Measurements from ENCODE around the gene PCCA.
"Not testable (repeated sequence)": the region's sequence is repeated elsewhere in the genome, so short reads cannot be mapped to it uniquely, and the experiment has no call there.

Gene PCCA

GRCh38 chr13:100552755-100553154, 463.9 kb downstream of the PCCA start:
- DNase-seq, result no peak

DNA sequence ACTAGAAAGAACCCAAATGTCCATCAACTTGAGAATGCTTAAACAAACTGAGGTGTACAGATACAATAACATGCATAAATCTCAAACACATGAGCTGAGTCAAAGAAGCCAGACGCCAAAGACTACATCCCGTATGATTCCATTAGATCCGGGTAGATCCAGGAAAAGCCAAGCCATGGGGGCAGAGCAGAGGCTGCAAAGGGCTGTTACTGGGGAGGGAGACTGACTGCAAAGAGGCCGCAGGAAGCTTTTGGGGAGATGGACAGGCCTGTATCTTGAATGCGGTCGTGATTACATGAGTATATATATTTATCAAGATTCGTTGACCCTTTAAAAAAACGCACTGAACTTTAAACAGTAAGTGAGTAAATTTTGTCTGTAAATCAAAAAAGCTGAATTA, 471.0 kb downstream of the PCCA start:
- DNase-seq, result no peak

- DNase-seq, result no peak
Measured at GRCh38 chr13:100560498-100561157, 471.7 kb downstream of the PCCA start.

GRCh38 chr13:100561158-100561499, 472.2 kb downstream of the PCCA start:
- DNase-seq, result no peak

DNA sequence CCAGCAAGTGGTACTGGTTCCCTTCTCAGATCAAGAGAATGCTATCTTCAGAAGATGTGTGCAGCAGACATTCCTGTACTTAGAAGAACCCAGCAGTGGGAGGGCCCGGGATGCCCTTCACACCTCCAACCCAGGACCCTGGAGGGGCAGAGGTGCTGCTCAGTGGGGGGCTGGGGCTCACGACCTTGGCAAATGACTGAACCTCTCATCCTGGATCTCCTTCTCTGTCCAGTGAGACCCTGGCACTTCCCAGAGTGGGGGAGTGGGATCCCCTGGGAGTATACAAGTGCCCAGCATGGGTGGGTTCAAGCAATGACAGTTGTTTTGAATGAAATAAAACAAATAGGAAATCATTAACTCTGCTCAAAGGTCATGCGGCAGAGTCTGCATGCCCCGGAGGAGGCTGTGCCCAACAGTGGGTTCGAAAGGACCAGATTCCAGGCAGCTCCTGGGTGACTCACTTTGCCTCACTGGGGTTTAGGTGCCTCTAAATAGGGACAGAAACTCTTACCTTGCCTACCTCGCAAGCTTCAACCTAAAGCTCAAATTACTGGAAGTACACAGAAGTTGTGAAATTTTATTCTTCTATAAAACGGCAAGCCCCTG, 472.8 kb downstream of the PCCA start:
- DNase-seq, result no peak

- no peak for DNase-seq
Measured at GRCh38 chr13:100563779-100564178, 474.9 kb downstream of the PCCA start.

DNA sequence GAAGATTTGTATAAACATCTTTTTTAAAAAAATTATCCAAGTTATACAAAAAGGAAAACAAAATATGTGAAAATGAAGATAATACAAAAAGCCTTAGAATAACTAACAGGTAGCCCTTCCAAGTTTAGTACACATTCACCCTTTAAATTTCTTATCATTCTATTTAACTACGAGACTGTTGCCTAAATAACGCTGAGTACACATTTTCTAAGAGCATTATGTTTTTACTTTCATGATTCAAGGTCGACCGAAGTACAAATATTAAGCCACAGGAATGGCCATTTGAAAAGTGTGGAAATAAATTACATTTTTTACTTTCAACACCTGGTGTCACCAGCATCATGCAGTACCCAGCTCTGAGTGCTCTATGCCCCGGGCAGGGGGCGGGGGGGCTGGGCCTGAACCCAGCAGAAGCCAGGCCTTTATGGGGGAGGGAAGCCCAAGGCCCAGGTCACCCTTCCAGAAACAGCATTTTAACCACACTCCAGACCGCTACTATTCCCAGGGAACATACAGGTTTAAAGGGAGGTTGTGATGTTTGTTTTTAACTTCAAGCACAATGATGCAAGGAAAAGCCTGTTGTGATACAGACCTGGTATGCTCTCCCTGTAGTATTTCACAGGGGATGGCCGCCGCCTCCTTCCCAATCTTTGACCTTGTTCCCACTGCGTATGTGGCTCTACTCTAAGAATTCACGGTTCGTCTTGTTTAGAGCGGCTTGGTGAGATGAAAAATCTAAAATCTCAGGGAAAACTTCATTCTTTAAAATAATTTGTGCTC, 475.7 kb downstream of the PCCA start:
- DNase-seq, result no peak

DNA sequence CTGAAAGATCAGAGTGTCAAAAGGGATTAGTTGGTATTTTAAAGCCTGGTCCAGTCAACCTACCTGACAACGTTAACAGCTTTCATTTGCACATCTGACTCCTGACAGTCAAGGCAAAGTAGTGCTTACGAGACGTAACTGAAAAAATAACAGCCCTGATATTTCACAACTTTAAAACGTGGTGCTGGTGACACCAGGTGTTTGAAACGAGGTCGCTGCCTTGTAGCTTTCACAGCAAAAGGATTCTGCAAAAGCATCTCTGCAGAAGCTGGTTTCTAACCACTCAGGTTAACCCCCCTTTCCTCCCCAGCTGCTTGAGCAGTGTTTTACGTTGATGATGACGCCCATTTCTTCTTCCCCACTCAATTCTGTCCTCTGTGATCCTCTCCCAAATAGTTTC, 476.4 kb downstream of the PCCA start:
- no peak for DNase-seq

GRCh38 chr13:100566543-100566942, 477.6 kb downstream of the PCCA start:
- no peak for DNase-seq

- DNase-seq, result peak; percentile 74
Measured at GRCh38 chr13:100573121-100573520, 484.2 kb downstream of the PCCA start.

- DNase-seq, result not testable (repeated sequence)
Measured at GRCh38 chr13:100577239-100577638, 488.3 kb downstream of the PCCA start.
